HG02642 (cell line): ENCODE data around the gene SAT2.
"Not testable (repeated sequence)": the region's sequence is repeated elsewhere in the genome, so short reads cannot be mapped to it uniquely, and the experiment has no call there.

Source experiments
- ATAC-seq: cut with Tn5 transposase; IDR thresholded peaks from one replicate; pipeline ENCODE4 v1.9.1; 2021; ENCODE audit warnings: mild to moderate bottlenecking; ENCODE audit not compliant: unreplicated experiment, poor library complexity

Gene SAT2

DNA sequence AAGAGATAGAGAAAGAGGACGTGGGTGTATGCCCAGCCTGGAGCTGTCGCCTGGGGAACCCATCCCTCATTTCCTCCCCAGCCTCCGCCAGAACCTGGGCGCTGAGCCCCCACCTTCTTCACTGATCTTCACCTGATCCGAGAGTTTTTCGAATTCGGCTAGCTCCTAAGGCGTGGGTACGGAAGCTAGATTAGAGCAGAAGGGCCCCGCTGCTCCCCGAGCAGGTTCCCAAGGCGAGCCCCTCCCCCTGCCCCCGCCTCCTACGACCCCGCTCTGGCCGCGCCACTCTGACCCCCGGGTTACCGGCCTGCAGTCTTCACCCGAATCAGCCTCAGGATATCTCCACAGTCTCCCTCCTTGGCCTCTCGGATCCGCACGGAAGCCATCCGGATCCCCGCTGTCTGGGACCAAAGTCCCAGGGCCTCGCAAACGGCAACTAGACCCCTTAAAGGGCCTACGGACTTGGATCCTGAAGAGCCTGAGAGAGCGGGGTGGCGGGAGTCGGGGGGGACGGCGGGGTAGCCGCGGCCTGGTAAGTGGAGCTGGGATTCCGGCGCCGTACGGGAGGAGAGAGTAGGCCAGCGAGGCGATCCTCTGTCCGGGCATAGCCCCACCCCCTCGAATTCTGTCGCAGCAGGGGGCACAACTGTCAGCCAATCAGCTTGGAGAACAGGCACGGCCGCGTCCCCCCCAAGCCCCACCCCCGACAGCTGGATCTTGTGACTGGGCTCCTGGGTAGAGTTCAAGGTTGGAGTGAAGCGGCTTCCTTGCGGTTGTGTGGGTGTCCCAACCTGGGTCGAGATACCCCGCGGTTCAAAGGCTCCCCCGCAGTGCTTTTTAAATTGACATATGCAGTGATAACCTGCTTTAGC, at the start of gene SAT2:
SAT2 (minus strand) TSS at position 572 of the 872 bp plus-strand sequence; CDS start at position 386, 186 bp downstream.
- peak; percentile 93 for ATAC-seq

DNA sequence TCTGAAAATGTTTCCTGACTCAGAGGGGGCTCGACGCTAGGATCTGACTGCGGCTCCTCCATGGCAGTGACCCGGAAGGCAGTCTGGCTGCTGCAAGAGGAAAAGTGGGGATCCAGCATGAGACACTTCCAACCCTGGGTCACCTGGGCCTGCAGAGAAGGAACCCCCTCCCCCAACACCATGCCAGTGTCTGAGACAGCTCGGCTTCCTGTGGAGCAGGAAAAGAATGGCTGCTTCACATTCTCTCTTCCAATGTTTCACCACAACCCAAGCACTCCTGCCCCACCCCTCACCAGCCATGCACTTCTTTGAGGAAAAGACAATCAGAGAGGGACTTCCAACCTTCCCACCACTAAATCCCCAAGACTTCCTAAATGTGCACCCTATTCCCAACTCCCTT, 48.9 kb upstream of the SAT2 start:
- no peak for ATAC-seq

DNA sequence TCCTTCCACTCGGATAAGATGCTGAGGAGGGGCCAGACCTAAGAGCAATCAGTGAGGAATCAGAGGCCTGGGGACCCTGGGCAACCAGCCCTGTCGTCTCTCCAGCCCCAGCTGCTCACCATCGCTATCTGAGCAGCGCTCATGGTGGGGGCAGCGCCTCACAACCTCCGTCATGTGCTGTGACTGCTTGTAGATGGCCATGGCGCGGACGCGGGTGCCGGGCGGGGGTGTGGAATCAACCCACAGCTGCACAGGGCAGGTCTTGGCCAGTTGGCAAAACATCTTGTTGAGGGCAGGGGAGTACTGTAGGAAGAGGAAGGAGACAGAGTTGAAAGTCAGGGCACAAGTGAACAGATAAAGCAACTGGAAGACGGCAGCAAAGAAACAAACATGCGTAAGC, 47.3 kb upstream of the SAT2 start:
- ATAC-seq = no peak

DNA sequence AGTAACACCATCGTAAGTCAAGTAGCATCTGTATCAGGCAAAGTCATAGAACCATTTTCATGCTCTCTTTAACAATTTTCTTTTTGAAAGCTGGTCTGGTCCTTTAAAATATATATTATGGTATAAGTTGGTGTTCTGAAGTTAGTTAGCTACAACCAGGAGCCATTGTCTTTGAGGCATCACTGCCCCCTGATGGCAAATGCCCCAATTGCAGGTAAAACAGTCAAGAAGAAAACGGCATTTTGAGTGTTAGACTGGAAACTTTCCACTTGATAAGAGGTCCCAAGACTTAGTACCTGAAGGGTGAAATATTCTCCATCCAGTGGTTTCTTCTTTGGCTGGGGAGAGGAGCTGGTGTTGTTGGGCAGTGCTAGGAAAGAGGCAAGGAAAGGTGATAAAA, 45.6 kb upstream of the SAT2 start:
- no peak for ATAC-seq

DNA sequence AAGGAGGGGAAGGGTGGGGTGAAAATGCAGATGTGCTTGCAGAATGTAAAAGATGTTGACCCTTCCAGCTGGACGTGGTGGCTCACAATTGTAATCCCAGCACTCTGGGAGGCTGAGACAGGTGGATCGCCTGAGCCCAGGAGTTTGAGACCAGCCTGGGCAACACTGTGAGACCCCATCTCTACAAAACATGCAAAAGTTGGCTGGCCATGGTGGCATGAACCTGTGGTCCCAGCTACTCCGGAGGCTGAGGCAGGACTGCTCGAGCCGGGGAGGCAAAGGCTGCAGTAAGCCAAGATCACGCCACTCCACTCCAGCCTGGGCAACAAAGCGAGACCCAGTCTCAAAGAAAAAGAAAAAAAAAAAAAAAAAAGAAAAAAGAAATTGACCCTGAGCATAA, 40.9 kb upstream of the SAT2 start:
- no peak for ATAC-seq

DNA sequence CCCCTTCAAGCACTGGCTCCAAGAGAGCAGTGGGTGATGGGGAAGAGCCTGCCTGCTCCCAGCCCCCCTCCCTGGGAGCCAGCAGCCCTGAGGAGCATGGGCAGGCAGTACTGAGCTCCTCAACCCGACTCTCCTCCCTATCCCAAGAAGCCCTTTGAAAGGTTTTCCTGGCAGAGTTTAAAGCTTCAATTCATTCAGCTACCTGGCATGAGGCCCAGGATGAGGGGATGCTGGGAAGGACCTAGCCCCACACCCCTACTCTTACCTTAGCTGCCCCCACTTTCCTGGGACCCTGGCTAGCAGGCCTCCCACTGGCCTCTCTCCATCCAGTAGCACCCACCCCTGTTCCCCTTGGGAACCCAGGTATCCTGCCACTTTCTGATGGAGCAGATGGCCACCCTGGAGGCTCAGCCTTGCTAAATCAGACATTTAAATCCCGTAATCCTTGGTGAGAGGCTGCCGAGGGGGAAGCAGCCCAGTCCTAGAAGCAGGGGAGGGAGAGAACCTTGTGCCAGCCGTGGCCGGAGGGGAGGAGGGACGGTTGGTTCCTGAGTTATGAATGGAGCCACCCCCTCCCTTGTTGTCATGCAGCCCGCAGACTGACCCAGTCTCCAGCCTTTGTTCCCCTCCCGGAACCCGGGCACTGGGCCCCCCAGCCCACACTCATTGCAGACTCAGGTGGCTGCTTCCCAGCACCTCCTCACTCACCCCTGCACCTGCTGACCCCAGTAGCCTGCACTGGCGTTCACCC, 40.2 kb upstream of the SAT2 start:
- no peak for ATAC-seq

DNA sequence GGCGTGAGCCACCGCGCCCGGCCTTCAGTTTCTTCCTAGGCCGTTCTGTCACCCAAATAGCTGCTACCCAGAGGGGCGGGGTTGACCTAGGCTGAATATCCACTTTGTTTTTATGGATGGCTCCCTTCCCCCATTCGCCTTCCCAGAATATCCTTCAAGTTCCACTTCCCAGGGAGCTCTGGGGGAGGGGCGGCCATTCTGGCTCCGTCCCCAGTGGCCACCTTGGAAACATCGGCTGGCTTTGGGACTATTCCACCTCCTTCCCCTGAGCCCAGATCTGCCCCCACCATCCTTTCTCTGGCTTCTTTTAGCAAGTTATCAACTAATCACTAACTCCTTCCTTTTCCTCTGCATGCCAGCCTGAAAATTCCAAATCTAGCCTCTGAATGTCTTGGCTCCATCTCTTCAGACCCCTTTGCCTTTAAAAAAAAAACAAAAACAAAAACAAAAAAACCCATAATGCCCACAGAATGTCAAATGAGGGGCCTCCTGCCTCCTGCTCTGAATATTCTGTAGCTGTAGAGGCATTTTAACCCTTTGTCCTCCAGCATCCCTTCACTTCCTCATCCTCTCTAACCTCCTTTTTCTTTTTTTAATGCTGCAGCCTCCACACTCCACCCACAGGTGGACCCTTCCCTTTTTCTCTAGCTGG, 29.5 kb upstream of the SAT2 start:
- no peak for ATAC-seq

DNA sequence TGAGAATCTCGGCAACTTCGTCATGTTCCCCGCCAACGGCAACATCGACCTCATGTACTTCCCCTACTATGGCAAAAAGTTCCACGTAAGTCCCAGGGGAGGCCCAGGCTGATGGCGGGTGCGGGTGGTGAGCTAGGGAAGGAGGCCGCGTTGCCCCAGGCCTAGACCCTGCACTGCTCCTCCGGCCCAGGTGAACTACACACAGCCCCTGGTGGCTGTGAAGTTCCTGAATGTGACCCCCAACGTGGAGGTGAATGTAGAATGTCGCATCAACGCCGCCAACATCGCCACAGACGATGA, 27.9 kb upstream of the SAT2 start:
- no peak for ATAC-seq

DNA sequence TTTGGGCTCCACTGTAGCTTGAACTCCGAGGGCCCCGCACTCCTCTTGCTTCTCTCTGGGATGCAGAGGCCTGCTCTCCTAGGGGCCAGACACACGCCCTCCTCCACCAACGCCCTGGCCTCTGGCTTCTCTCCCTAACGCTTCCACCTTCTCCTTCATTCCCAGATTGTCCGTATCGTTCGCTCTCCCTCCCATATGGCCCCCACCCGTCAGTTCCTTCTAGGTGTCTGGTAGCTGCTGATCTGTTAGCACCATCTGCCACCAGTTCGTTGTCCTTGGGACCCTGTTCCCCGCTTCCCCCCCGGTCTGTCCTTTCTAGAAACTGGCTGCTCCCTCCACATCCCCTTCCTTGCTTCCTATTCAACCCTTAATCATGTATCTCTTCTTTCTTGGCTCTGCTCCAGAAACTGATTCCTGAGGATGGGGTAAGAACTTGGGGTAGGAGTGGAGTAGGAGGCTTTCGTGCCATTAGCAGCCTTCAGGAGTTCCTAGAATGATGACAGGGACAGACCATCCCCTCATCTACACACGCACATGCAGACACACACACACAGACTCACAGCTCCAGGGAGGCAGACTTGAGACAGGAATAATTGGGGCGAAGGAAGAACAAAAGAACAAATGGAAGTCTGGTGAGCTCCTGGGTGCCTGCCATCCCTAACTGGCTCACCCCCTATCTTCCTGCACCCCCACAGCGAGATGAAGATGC, 27.4 kb upstream of the SAT2 start:
- ATAC-seq = no peak

DNA sequence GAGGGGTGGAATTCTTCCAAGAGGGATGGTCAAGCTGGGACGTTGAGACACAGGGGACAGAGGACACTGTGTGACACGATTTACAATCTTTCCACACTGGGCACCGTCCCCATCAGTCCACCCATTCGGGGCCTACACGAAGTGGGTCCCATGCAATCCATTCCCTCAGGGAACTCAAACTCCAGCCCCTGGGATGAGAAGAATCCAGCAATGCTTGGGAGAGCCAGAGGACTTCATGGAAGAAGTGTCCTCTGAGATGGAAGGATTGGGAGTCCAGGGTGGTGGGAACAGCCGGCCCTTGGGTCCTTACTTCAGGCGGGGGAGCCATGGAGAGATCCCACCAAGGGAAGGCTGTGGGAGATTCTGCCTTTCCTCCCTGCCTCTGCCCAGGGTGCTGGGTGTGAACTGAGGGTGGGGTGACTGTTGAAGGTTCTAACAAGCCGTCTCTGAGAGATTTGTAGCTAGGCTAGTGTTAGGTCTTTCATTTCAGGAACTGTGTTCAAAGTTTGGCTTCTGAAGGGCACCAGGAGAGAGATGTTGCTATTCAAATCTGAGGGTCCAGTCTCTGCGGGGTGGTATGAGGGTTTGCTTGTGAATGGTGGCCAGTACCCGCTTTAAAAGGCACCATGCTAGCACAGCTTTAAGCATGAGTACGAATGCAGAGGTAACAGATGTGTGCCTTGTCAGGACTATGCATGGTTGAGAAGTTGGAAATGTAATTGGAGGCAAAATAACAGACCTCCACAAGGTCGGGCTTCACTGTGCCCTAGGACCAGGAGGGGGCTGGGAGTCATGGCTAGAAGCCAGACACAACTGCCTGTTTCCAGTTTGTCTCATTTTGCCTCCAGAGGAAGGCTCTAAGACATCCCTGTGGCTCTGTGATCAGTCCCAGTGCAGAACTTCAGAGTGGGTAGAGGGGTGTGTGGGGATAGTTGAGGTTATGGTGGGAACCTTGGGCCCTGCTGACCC, 25.1 kb upstream of the SAT2 start:
- no peak for ATAC-seq

DNA sequence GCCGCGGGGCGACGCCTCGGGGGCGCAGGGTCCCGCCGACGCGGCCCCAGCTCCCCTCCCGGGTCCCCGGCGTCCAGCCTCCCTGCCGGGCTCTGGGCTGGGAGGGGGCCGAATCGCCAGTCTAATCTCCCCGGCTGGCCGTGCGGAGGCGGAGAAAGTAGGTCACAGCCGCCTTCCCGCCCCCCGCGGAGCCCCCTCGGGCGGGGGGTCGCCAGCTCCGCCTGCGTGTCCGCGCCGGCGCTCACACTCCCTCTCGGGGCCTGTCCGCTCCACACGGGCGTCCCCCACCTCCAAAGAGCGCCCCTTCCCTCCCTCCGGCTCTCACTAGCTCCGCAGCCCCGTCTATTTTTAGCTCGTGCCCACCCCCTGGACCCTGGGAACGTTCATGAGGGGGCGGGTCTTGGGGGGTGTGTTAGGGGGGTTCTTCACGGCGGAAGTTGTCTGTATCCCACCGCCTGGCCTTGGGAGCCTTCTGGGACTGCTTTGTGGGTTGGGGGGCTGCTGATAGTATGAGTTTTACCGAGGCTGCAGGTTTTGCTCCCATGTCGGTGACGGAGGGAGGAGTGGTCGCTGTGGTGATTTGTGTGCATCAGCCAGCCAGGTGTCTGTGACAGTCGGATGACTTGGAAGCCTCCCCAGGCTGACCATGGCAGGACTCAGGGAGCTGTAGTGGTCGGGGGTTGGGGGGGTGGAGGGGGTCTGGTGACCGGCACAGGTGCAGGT, 24.2 kb upstream of the SAT2 start:
- no peak for ATAC-seq

DNA sequence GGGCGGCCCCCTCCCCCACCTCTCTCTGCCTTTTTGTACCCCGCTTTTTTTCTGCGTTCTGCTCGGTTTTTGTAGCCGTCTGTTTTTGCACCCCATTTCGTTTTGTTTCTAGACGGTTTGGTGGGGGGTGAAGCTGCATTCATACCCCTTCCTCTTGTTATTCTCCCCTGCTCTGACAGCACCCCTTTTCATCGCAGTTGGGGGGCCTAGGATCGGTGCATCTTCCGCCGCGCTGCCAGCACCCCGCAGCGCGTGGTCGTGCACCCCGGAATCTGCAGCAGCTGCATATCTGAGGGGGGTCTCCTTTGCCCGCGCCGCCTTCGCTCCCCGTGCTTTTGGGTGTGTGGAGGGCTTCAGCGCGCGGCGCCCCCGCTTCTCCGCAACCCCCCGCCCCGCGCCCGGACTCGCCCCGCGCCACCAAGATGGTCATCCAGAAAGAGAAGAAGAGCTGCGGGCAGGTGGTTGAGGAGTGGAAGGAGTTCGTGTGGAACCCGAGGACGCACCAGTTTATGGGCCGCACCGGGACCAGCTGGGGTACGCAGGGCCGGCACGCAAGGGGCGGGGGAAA, 23.6 kb upstream of the SAT2 start:
- no peak for ATAC-seq

DNA sequence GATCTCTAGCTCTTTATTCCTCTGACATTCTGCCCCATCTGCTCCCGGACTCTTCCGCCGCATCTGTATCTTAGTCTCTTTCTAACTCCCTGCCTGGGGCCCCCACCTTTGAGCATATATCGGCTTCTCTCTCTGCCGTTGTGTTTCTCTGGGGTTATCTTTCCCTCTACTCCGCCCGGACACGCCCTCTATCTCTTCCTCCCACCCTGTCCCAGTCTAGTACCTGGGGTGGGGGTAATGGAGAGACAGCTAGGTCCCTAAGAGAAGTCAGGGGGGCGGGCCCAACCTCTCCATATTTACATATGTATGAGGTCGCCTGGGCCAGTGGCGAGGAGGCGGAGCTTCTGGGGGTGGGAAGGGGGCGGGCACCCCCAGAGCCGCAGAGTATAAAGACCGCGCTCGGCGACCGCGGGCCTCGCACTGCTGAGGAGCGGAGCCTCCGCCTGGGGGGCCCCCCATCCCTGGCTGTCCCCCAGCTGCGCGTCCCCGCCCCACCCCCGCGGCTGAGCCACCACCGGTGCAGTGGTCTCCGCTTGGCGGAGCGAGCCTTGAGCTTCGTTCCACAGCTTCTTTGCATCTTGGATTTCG, 23.0 kb upstream of the SAT2 start, which contains the start of gene ATP1B2:
ATP1B2 (plus strand) TSS at position 418 of the 588 bp plus-strand sequence. CDS start 593 bp downstream, outside the sequence.
- ATAC-seq = peak; percentile 47

DNA sequence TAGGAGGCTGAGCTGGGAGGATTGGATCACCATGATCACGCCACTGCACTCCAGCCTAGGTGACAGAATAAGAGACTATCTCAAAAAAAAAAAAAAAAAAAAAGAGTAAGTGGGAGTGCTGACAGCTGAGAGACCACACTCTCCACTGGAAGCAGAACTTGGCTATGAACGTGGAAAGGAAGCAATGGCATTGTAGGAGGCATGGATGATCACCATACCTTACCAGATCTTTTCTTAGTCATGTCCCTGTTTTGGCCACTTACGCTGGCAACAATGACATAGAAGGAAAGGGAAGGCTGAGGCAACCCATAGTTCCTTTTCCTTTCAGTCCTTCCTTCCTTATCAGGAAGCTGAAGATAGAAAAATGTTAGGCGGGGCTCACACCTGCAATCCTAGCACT, 19.4 kb upstream of the SAT2 start:
- ATAC-seq = no peak

DNA sequence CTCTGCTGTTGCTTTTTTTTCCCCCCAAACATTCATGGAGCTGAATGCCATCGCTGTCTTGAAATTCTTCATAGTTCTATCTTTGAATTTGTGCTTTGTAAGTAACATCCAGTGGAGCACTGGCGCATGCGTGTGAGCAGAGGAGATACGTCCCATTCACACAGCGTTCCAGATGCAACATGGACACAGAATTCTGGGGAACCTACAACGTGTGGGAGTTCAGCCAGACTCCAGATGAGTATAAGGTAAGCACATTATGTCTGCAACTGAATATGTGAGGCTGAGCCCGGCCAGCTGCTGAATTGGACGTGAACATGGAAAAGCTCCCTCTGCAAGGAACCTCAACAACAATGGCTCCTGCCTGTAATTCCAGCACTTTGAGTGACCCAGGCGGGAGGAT, 18.8 kb upstream of the SAT2 start:
- no peak for ATAC-seq

DNA sequence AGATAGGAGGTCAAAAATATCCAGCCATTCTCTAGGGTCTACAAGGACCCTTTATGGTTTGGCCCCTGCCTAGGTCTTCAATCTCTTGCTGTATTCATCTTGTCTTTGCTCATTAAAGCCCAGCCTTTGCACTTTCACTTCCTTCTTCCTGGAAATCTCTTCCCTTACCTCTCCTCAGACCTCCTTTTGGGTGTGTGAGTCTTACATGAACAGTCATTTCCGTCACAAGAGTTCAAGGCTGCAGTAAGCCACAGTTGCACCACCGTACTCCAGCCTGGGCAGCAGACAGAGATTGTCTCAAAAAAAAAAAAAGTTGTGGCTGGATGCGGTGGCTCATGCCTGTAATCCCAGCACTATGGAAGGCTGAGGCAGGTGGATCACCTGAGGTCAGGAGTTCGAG, 17.2 kb upstream of the SAT2 start:
- ATAC-seq = no peak

DNA sequence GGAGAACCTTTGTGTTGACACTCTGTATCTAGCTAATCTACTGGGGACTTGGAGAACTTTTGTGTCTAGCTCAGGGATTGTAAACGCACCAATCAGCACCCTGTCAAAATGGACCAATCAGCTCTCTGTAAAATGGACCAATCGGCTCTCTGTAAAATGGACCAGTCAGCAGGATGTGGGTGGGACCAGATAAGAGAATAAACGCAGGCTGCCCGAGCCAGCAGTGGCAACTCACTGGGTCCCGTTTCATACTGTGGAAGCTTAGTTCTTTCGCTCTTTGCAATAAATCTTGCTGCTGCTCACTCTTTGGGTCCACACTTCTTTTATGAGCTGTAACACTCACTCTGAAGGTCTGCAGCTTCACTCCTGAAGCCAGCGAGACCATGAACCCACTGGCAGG, 14.0 kb upstream of the SAT2 start:
- not testable (repeated sequence) for ATAC-seq

DNA sequence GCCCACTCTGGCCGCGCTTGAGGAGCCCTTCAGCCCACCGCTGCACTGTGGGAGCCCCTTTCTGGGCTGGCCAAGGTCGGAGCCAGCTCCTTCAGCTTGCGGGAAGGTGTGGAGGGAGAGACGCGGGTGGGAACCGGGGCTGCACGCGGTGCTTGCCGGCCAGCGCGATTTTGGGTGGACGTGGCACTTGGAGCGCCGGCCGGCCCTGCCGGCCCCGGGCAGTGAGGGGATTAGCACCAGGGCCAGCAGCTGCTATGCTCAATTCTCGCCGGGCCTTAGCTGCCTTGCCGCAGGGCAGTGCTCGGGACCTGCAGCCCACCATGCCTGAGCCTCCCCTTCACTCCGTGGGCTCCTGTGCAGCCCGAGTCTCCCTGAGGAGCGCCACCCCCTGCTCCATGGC, 13.2 kb upstream of the SAT2 start:
- ATAC-seq = no peak
